A549 (cell line): Measurements from ENCODE around the gene ING5. TPM values are rescaled to one million over a fixed set of nuclear protein-coding genes. Genes with fewer than 3 reads are reported as not detected.

ENCODE experiments used
- ATAC-seq, 2 experiments: fragments of 200-7000 bp in 1 of 2; fragments of >200 bp in 1 of 2; cut with Nextera tagmentation in 1 of 2; cut with Tn5 transposase in 1 of 2; 3 replicates each; pipeline versions ENCODE4 v1.8.0 to v1.9.1; 2018 to 2020; ENCODE audit warnings: mild to moderate bottlenecking in 1 of 2, moderate library complexity in 1 of 2
- CTCF ChIA-PET: fragments of 300-600 bp; sonication (Branson Sonifier 250); formaldehyde crosslinking; extraction: SDS; loops from one replicate; lab custom pipeline; 2021; ENCODE audit warnings: antibody characterized with exemption, inconsistent platforms; lab: Yijun Ruan, JAX
- POLR2A ChIA-PET: fragments of 350-600 bp; formaldehyde crosslinking; extraction: SDS; loops from one replicate; lab custom pipeline; 2021; ENCODE audit warnings: antibody characterized with exemption, inconsistent platforms; lab: Yijun Ruan, JAX
- DNase-seq, 2 experiments: peaks; one replicate each; pipeline versions ENCODE4 v3.0.0 to v3.0.0-alpha.2; 2011 to 2016; ENCODE audit warnings: low read depth in 1 of 2, low spot score in 1 of 2
- FAIRE-seq: peaks from 2 replicates; lab custom pipeline; 2011; peaks lifted over from hg19 to GRCh38; lab: Jason Lieb, UNC
- H3K27ac ChIP-seq, 2 experiments: fragments of >200 bp; sonication (Bioruptor Twin); formaldehyde crosslinking; 3 replicates each; pipeline ENCODE4 v1.5.1; 2016 to 2017
- H3K4me1 ChIP-seq: fragments of >200 bp; sonication (Bioruptor Twin); formaldehyde crosslinking; 3 replicates; pipeline ENCODE4 v1.6.1; 2016
- H3K4me2 ChIP-seq: fragments of >200 bp; sonication (Bioruptor Twin); formaldehyde crosslinking; 3 replicates; pipeline ENCODE4 v1.6.1; 2016
- H3K4me3 ChIP-seq: fragments of >200 bp; sonication (Bioruptor Twin); formaldehyde crosslinking; 3 replicates; pipeline ENCODE4 v1.5.1; 2016
- H3K9me3 ChIP-seq: fragments of >200 bp; sonication (Bioruptor Twin); formaldehyde crosslinking; 3 replicates; pipeline ENCODE4 v1.6.1; 2016
- CEBPB ChIP-seq, 2 experiments: fragments of >200 bp in 1 of 2; sonication (Bioruptor Twin) in 1 of 2; formaldehyde crosslinking in 1 of 2; IDR thresholded peaks; 2 replicates each; pipeline ENCODE4 v1.6.1; 2012 to 2016
- CHD4 ChIP-seq: fragments of 200-600 bp; sonication (generic); IDR thresholded peaks from 2 replicates; pipeline ENCODE4 v1.6.1; 2016; ENCODE audit warnings: antibody characterized with exemption, mild to moderate bottlenecking, borderline replicate concordance
- EP300 ChIP-seq, 2 experiments: fragments of >200 bp; sonication (Bioruptor Twin); formaldehyde crosslinking; IDR thresholded peaks; 2 replicates in 1 of 2; 3 replicates in 1 of 2; pipeline ENCODE4 v1.6.1; 2016 to 2017
- FOSB ChIP-seq: fragments of 250-450 bp; sonication (Bioruptor Pico); IDR thresholded peaks from 2 replicates; pipeline ENCODE4 v1.5.0; 2020; ENCODE audit warnings: mild to moderate bottlenecking, moderate library complexity
- FOSL2 ChIP-seq, 2 experiments: fragments of 450-650 bp in 1 of 2; fragments of >200 bp in 1 of 2; sonication (Bioruptor Twin) in 1 of 2; formaldehyde crosslinking; IDR thresholded peaks; 2 replicates each; pipeline versions ENCODE4 v1.5.0 to v1.6.1; 2016 to 2020; ENCODE audit warnings: mild to moderate bottlenecking in 1 of 2, moderate library complexity in 1 of 2
- HOXB5 ChIP-seq: fragments of 250-450 bp; sonication (Bioruptor Pico); IDR thresholded peaks from 2 replicates; pipeline ENCODE4 v1.5.0; 2020; ENCODE audit warnings: mild to moderate bottlenecking, moderate library complexity
- JUN ChIP-seq, 2 experiments: fragments of >200 bp; sonication (Bioruptor Twin); formaldehyde crosslinking; IDR thresholded peaks; 2 replicates in 1 of 2; 3 replicates in 1 of 2; pipeline ENCODE4 v1.6.1; 2016 to 2017
- JUNB ChIP-seq: fragments of >200 bp; sonication (Bioruptor Twin); formaldehyde crosslinking; IDR thresholded peaks from 2 replicates; pipeline ENCODE4 v1.6.1; 2016
- KDM1A ChIP-seq: fragments of 200-600 bp; sonication (generic); IDR thresholded peaks from 2 replicates; pipeline ENCODE4 v1.6.1; 2016; ENCODE audit warnings: low read depth, mild to moderate bottlenecking
- KDM5A ChIP-seq: fragments of 200-600 bp; sonication (generic); IDR thresholded peaks from 2 replicates; pipeline ENCODE4 v1.6.1; 2016; ENCODE audit warnings: antibody characterized with exemption, mild to moderate bottlenecking
- PHF8 ChIP-seq: fragments of 200-600 bp; sonication (generic); IDR thresholded peaks from 2 replicates; pipeline ENCODE4 v1.6.1; 2016; ENCODE audit warnings: low read depth, mild to moderate bottlenecking, antibody characterized with exemption, moderate library complexity, borderline replicate concordance
- POLR2A ChIP-seq: IDR thresholded peaks from 2 replicates; pipeline ENCODE4 v1.6.1; 2012; ENCODE audit warnings: mild to moderate bottlenecking, low read length
- POLR2AphosphoS2 ChIP-seq: conservative IDR thresholded peaks from 2 replicates; pipeline ENCODE4 v1.6.1; 2012; ENCODE audit warnings: low read length, improper control_type of control experiment, inconsistent platforms
- RCOR1 ChIP-seq: fragments of 150-350 bp; IDR thresholded peaks from 2 replicates; pipeline ENCODE4 v1.6.1; 2014; ENCODE audit warnings: antibody characterized with exemption, low read length, low read depth
- RNF2 ChIP-seq: fragments of 200-600 bp; sonication (generic); IDR thresholded peaks from 2 replicates; pipeline ENCODE4 v1.6.1; 2016; ENCODE audit warnings: low read depth, mild to moderate bottlenecking, antibody characterized with exemption, moderate library complexity, borderline replicate concordance
- SMC3 ChIP-seq: fragments of >200 bp; sonication (Bioruptor Twin); formaldehyde crosslinking; IDR thresholded peaks from 3 replicates; pipeline ENCODE4 v1.6.1; 2018; ENCODE audit warnings: inconsistent platforms
- SREBF2 ChIP-seq: fragments of 450-650 bp; IDR thresholded peaks from 2 replicates; pipeline ENCODE4 v1.6.1; 2014; ENCODE audit warnings: mild to moderate bottlenecking, moderate library complexity
- ZFP36 ChIP-seq: fragments of 450-650 bp; IDR thresholded peaks from 2 replicates; pipeline ENCODE4 v1.6.1; 2014; ENCODE audit warnings: borderline replicate concordance; ENCODE audit not compliant: partially characterized antibody
- WGBS: methylation state at CpG from one replicate; pipeline ENCODE4 v1.1.6; 2017; ENCODE audit errors: missing lambda C conversion rate; 5-methylcytosine and 5-hydroxymethylcytosine counted together
- polyA plus RNA-seq, 4 experiments: library from polyadenylated mRNA; depleted of rRNA in 3 of 4; stranded (reverse); fragments of >200 nt; fragmentation: RNase III in 1 of 4; extraction: RNeasy Plus Mini Kit Qiagen cat#74134 plus additional on column Dnase treatment in 1 of 4; gene quantifications; 2 replicates in 3 of 4; 3 replicates in 1 of 4; pipeline ENCODE4 v1.2.3, GENCODE V29; 2011 to 2017
- TF ChIP-seq, protein P1 (sequence below): fragments of 450-650 bp; IDR thresholded peaks from 2 replicates; pipeline ENCODE4 v1.6.1; 2014; ENCODE audit warnings: antibody characterized with exemption
- TF ChIP-seq, protein P2 (sequence below): fragments of 150-350 bp; IDR thresholded peaks from 2 replicates; pipeline ENCODE4 v1.6.1; 2014; ENCODE audit warnings: low read depth, mild to moderate bottlenecking, low read length
- TF ChIP-seq, protein P3 (sequence below): IDR thresholded peaks from 2 replicates; pipeline ENCODE4 v1.6.1; 2012
- TF ChIP-seq, protein P4 (sequence below): fragments of >200 bp; sonication (Bioruptor Twin); formaldehyde crosslinking; IDR thresholded peaks from 3 replicates; pipeline ENCODE4 v1.6.1; 2016
- TF ChIP-seq, protein P5 (sequence below): fragments of 200-600 bp; sonication (generic); IDR thresholded peaks from 2 replicates; pipeline ENCODE4 v1.6.1; 2016; ENCODE audit warnings: antibody characterized with exemption, mild to moderate bottlenecking, moderate library complexity
- TF ChIP-seq, protein P6 (sequence below): fragments of 250-450 bp; sonication (Bioruptor Pico); IDR thresholded peaks from 2 replicates; pipeline ENCODE4 v1.5.0; 2021; ENCODE audit warnings: mild to moderate bottlenecking, moderate library complexity, borderline replicate concordance

The ING5 gene
- polyA plus RNA-seq, 2 of the 4 experiments (the other 2 are of a cell fraction) = 28.6 to 29.6 TPM

DNA sequence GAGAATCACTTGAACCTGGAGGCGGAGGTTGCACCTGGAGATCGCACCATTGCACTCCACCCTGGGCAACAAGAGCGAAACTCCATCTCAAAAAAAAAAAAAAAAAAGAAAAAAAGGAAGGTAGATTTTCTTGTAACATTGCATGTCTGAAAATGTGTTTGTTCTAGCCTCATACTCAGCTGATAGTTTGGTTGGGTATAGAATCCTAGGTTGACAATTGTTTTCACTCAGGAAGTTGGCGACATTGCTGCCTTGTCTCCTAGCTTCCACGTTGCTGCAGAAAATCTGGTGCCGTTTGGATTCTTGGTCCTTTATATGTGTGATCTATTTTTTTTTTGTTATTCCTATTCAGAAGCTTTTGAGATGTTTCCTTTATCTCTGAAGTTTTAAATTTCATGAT, 4.7 kb downstream of the ING5 start:
- DNase-seq (peak in 1 of 2 experiments; percentile 34), FAIRE-seq (no peak), ATAC-seq (no peak)
- Histone ChIP-seq H3K4me1 (peaks cover 7% of the 10 kb centered on the region; the same call in 1 of the 3 replicates), H3K9me3 (peaks cover 15% of the 10 kb centered on the region), H3K27ac (no peak overlapping the region), H3K4me3 (no peak overlapping the region), H3K4me2 (no peak overlapping the region)
- POLR2A ChIA-PET = no interaction called here
- no peak for TF ChIP-seq SMC3
- TF ChIP-seq POLR2AphosphoS2 = no peak
- 0 out of 2 replicates have a peak, but pooled peaks have one; percentile 12 for TF ChIP-seq KDM1A
- TF ChIP-seq JUNB = no peak
- TF ChIP-seq, protein P1, sequence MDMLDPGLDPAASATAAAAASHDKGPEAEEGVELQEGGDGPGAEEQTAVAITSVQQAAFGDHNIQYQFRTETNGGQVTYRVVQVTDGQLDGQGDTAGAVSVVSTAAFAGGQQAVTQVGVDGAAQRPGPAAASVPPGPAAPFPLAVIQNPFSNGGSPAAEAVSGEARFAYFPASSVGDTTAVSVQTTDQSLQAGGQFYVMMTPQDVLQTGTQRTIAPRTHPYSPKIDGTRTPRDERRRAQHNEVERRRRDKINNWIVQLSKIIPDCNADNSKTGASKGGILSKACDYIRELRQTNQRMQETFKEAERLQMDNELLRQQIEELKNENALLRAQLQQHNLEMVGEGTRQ = no peak
- no peak for TF ChIP-seq PHF8
- no peak for TF ChIP-seq CEBPB (IDR thresholded peaks at IDR 0.05)
- CTCF ChIA-PET = interaction anchor here (1.4 kb wide), 1 partner anchor 26 kb away, joined by 4 read pairs; no protein-coding TSS in a partner anchor
- 93% methylated on average over 6 of the region's 6 CpGs for WGBS

DNA sequence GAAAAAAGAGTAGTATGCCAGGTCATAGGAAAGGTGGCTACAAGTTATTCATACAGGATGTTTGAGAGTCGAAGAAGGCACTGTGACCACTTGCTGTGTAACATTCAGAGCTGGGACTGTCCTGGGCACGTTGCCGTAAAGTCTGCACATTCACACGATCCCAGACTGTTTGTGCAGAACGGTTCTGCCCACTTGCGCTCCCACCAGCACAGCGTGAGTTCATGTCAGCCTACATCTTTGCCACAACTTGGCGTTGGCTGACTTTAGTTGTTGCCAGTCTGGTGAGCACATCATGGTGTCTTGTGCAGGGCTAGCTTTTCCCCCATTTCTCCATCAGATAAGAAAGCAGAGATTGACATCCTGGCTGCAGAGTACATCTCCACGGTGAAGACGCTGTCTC, 7.0 kb downstream of the ING5 start:
- POLR2A ChIA-PET = no interaction called here
- Histone ChIP-seq H3K9me3 (peaks cover 15% of the 10 kb centered on the region), H3K4me2 (no peak overlapping the region), H3K4me3 (no peak overlapping the region), H3K4me1 (no peaks in the 10 kb centered on the region), H3K27ac (no peak overlapping the region)
- no peak for DNase-seq
- ATAC-seq = peak; percentile 19 to 29; a peak in 1 of 6 replicates
- CTCF ChIA-PET = interaction anchor here (0.6 to 1.7 kb wide), 4 partner anchors 9 to 931 kb away, joined by 3 read pairs; no protein-coding TSS in a partner anchor
- TF ChIP-seq SREBF2 (no peak), EP300 (IDR thresholded peaks at IDR 0.05) (no peak), POLR2AphosphoS2 (no peak), FOSL2 (IDR thresholded peaks at IDR 0.05) (no peak), FOSL2 (CRISPR knock-in tag; IDR thresholded peaks at IDR 0.05) (no peak), FOSB (CRISPR knock-in tag) (no peak), RNF2 (no peak), ZFP36 (no peak), JUN (IDR thresholded peaks at IDR 0.05) (no peak), CHD4 (no peak), POLR2A (no peak), RCOR1 (no peak), KDM5A (no peak), HOXB5 (no peak)
- TF ChIP-seq, protein P2, sequence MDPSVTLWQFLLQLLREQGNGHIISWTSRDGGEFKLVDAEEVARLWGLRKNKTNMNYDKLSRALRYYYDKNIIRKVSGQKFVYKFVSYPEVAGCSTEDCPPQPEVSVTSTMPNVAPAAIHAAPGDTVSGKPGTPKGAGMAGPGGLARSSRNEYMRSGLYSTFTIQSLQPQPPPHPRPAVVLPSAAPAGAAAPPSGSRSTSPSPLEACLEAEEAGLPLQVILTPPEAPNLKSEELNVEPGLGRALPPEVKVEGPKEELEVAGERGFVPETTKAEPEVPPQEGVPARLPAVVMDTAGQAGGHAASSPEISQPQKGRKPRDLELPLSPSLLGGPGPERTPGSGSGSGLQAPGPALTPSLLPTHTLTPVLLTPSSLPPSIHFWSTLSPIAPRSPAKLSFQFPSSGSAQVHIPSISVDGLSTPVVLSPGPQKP = no peak
- TF ChIP-seq, protein P3, sequence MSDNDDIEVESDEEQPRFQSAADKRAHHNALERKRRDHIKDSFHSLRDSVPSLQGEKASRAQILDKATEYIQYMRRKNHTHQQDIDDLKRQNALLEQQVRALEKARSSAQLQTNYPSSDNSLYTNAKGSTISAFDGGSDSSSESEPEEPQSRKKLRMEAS = no peak
- TF ChIP-seq, protein P4, sequence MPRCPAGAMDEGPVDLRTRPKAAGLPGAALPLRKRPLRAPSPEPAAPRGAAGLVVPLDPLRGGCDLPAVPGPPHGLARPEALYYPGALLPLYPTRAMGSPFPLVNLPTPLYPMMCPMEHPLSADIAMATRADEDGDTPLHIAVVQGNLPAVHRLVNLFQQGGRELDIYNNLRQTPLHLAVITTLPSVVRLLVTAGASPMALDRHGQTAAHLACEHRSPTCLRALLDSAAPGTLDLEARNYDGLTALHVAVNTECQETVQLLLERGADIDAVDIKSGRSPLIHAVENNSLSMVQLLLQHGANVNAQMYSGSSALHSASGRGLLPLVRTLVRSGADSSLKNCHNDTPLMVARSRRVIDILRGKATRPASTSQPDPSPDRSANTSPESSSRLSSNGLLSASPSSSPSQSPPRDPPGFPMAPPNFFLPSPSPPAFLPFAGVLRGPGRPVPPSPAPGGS = no peak
- TF ChIP-seq, protein P5, sequence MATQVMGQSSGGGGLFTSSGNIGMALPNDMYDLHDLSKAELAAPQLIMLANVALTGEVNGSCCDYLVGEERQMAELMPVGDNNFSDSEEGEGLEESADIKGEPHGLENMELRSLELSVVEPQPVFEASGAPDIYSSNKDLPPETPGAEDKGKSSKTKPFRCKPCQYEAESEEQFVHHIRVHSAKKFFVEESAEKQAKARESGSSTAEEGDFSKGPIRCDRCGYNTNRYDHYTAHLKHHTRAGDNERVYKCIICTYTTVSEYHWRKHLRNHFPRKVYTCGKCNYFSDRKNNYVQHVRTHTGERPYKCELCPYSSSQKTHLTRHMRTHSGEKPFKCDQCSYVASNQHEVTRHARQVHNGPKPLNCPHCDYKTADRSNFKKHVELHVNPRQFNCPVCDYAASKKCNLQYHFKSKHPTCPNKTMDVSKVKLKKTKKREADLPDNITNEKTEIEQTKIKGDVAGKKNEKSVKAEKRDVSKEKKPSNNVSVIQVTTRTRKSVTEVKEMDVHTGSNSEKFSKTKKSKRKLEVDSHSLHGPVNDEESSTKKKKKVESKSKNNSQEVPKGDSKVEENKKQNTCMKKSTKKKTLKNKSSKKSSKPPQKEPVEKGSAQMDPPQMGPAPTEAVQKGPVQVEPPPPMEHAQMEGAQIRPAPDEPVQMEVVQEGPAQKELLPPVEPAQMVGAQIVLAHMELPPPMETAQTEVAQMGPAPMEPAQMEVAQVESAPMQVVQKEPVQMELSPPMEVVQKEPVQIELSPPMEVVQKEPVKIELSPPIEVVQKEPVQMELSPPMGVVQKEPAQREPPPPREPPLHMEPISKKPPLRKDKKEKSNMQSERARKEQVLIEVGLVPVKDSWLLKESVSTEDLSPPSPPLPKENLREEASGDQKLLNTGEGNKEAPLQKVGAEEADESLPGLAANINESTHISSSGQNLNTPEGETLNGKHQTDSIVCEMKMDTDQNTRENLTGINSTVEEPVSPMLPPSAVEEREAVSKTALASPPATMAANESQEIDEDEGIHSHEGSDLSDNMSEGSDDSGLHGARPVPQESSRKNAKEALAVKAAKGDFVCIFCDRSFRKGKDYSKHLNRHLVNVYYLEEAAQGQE = no peak
- TF ChIP-seq, protein P6, sequence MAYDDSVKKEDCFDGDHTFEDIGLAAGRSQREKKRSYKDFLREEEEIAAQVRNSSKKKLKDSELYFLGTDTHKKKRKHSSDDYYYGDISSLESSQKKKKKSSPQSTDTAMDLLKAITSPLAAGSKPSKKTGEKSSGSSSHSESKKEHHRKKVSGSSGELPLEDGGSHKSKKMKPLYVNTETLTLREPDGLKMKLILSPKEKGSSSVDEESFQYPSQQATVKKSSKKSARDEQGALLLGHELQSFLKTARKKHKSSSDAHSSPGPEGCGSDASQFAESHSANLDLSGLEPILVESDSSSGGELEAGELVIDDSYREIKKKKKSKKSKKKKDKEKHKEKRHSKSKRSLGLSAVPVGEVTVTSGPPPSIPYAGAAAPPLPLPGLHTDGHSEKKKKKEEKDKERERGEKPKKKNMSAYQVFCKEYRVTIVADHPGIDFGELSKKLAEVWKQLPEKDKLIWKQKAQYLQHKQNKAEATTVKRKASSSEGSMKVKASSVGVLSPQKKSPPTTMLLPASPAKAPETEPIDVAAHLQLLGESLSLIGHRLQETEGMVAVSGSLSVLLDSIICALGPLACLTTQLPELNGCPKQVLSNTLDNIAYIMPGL = no peak
- 88% methylated on average over 10 of the region's 10 CpGs for WGBS
- no peak for FAIRE-seq
